HG02973 (cell line): Measurements from ENCODE around the gene AHDC1.
"Not testable (repeated sequence)": the region's sequence is repeated elsewhere in the genome, so short reads cannot be mapped to it uniquely, and the experiment has no call there.

Experiments
- ATAC-seq: cut with Tn5 transposase; IDR thresholded peaks from one replicate; pipeline ENCODE4 v1.9.1; 2021; ENCODE audit warnings: moderate library complexity; ENCODE audit not compliant: unreplicated experiment

Gene AHDC1

DNA sequence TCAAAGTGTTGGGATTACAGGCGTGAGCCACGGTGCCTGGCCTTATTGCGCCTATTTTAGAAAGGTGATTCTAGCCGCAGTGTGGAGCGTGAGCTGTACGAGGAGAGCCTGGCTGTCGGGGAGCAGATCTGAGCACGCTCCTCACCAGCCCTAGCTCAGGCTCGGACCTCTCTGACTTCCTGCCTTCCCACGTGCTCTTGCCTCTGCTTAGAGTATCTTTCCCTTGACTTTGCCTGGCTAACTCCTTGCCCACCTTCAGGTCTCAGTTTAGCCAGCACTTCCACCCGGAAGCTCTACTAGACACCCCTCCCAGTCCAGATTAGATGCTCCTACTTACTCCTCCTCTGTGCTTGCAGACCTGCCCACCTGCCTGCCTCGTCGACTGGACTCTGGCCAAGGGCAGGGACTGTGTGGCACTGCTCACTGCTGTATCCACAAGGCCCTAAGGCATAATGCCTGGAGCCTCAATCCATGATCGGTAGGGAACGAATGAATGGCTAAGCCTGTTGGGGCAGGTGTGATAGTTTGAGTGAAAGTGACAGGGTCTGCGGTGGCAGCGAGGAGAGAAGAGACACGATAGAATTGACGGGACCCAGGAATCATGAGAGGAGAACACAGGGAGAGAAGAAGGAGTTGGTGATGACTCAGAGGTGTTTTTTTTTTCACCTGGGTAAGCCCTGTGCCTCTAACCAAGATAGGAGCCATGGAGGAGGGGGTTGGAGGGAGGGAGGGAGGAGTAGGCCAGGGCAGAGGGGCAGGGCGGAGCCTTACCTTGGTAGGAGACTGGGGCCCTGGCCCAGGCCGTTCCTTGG lies 85.8 kb downstream of the AHDC1 start:
- no peak for ATAC-seq

DNA sequence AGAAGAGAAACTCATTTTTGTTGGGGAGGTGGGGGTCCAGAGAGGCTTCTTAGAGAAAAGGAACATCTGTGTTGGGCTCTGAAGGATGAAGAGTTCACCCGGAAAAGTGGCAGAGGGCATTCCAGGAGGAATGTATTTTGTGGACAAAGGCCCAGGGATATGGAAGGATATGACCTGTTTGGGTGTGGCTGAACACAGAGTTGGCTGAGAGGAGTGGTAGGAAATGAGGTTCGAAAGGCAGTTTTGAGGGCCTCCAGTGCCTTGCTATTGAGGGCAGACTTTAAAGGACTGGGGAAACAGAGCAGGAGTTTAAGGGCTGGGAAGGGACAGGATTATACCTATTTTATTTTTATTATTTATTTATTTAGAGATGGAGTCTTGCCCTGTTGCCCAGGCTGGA lies 86.6 kb downstream of the AHDC1 start:
- no peak for ATAC-seq

DNA sequence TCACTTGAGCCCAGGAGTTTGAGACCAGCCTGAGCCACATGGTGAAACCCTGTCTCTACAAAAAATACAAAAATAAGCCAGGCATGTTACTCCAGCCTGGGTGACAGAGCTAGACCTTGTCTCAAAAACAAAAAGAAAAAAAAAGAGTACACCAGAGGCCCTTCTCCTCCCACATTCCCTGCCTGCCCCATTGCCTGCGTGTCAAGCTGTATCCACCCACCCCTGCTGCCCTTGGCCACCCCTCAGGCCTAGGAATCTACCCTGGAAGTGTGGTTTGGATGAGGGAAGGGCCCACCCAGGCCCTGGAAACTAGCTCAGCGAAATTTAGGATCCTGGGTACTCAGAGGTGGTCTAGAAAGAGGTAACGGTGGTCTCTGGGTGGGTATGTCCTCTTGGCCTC lies 88.3 kb downstream of the AHDC1 start:
- no peak for ATAC-seq

DNA sequence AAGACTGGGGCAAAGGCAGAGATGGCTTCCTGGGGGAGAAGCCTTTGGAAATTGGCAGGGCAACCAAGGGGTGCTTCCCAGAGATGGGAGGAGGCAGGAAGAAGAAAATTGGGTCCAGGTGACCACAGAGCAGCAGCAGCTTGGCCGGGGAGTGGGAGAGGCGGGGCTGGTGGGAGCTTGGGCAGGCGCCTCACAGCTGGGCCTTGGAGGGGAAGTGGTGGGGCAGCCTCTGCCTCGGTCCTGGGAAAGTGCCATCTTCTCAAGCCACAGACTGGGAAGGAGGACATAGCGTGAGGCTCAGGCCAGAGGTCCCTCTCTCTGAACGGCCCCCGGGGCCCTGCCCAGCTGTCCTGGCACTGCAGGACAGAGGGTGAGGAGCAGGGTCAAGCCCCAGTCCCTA lies 90.0 kb downstream of the AHDC1 start:
- ATAC-seq = no peak

DNA sequence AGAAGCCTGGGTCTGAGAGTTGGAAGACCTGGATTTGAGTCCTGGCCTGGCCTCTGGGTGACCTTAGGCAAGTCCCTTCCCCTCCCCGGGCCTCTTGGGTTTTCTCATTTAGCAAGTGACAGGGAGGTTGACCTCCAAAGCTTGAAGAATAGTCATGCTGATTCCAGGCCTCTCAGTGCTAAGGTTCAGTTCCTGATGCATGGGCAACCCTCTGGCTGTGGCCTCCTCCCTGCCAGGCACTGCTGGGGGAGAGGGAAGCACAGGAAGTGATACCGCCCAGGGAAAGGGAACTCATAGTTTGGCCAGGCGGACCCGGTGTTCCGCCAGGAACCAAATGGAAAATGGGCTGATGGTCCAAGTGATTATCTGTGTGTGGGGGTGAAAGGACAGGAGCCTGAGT lies 90.4 kb downstream of the AHDC1 start:
- ATAC-seq = no peak

DNA sequence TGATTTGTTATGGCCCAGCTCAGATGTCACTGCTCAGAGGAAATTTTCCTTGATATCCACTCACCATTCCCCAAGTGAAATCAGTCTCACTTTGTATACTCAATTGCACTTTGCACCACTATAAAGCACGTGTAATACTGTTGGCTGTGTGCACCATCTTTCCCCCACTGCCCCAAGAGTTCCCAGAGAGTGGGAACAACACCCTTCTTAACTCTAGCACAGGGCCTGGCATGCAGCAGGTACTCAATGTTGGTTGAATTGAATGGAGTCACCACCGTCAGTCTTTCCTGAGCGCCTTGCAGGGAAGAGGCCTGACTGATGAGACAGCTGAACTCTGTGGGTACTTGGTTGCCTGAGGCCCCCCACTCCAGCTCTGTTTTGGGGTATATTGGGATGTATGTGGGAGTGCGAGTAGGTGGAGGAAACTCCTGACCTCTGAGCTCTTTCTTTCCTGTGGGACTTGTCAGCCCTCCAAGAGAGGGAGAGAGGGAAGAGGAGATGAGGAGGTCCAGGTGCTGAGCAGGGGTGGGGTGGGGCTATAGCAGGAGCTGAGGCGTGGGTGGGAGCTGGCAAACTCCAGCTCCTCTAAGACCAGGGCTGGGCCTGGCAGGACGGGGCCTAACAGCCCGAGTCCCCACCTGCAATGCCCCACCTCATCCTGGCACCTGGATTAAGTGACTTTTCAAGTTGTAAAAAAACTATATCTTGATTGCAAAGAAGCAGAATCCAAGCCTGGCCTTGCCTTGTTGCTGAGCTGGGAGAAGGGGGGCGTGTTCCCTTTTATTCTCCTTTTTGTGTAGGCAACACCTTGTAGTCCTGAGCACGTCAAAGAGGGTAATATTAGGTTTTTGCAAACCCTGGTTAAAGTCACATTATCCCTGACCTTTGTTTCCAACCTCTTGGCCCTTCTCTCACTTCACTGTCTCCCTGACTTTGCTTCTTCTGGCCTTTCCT lies 94.5 kb downstream of the AHDC1 start:
- no peak for ATAC-seq

DNA sequence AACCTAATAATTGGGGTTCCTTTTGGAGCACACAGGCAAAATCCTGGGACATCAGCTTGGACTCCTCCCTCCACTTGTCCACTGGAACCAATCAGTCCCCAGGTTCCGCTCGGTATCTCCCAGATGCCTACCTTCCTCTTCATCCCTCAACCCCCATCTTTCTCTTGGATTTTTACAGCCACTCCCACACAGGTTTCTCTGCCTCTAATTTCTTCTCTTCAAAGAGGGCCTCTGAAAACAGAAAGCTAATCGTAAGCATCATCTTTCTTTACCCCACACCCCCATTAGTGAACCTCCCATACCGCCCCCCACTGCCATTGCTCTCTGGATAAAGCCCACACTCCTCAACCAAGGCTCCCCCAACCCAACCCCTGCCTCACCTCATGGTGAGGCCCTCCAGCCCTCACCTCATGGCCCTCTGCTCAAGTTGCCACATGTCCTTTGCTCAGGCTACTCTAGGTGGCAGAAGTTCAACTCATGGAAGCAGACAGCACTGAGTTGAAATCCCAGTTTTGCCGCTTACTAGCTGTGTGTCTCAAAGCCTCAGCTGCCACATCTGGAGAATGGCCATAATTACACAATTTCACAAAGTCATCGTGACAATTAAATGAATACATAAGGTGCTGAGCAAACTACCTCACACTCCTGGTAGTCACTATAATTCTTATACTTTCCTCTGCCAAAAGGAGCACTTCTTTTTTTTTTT lies 95.8 kb downstream of the AHDC1 start:
- no peak for ATAC-seq

DNA sequence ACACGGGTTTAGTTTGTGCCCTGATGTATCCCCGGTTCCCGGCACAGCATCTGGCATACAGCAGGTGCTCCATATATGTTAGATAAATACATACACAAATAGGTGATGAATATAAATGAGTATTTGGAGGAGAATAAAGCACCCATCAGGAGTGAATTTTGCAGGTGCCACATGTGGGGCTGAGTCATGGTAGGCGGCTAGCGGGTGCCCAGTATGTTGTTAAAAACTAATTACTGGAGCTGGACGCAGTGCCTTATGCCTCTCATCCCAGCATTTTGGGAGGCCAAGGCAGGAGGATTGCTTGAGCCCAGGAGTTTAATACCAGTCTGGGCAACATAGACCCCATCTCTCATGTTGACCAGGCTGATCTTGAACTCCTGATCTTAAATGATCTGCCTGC lies 97.2 kb downstream of the AHDC1 start:
- ATAC-seq = no peak

DNA sequence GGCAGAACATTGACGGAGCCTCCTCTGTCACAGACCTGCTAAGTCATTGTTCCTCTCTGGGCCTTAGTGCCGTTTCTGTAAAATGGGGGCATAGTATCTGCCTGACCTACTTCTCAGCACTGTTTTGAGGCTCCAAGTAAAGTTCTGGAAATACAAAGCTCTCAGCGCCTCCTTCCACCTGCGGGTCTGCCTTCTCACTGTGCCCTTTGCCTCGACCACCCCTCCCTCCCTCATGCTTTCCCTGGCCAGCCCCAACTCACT lies 98.6 kb downstream of the AHDC1 start:
- no peak for ATAC-seq

DNA sequence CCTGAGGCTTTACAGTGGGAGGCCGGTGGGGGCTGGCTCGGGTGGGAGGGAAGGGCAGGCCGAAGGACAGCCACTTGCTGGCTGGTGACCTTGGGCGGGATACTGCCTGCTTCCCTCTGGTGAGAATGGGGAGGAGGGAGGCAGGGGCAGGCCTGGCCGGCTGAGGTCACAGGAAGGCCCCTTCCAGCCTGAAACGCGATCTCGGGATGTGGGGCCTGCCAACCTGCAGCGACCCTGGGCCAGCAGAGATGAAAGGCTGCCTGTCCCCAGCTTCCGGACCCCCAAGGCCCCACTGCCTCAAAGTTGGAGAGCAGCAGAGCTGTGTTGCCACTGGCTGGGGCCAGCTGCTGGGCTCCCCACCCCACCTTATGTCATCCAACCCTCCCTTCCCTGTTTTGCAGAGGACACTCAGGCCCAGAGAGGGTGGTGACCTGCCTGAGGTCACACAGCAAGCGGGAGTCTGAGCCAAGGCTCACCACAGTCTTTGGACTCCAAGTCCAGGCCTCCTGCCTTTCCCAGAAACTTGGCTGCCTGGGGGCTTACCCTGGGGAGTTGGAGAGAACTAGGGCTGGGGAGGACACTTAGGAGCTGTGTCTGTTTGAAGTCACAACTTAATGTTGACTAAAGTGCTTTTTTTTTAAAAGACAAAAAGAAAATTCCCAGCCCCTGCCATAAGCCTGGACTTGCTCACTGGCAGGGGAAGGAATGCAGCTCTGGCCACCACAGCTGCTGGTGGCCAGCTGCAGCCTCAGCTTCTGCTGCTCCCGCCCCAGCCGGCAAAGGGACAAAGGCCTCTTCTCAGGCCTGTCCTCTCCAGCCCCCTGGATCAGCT lies 99.1 kb downstream of the AHDC1 start:
- ATAC-seq = no peak

DNA sequence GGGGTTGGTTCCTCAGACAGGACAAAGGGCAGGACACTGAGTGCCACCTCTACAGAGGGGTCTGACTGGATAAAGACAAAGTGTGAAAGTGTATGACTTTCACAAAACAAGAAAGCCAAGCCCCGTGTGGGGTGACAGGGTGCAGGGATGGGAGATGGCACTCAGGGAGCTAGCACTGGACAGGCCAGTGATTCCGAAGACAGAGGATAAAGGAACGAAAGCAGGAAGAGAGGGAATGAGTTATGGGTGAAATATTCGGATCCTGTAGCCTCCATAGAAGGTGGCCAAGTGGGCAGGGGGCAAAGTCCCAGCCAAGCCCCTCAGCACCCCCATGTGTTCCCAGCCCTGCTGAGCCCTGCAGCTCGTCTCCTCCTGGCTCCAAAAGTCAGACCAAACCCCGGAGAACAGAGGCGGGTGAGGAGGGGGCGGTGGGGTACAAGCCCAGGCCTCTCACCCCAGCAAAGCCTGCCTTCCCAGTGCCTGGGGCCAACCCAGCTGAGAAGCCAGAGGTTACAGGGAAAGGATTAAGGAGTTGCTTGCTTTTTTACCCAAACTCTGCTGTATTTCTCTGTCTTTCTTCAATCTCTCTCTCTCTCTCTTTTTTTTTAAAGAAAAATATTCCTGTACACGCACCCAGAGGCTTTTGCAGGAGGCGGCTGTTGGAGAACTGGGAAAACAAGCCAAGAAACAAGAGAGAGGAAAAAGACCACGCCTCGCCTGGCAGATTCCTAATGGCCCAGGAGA lies 99.9 kb downstream of the AHDC1 start:
- ATAC-seq = no peak

DNA sequence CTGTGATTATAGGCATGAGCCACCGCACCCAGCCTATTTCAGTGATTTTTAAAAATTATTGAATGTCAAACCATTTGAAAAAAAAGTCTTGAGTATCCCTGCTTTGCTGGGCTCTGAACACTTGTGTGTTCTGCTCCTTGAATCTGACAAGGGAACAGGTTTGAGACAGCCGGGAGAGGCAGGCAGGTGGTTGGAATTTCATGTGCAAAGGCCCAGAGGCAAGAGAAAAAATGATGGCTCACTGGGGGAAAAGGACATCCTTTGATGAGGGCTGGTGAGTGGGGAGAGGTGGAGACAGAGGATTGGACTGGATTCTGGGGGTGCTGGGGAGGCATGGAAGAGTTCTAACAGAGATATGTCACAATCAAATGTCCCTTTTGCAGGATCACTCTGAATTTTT lies 100.9 kb downstream of the AHDC1 start:
- no peak for ATAC-seq

DNA sequence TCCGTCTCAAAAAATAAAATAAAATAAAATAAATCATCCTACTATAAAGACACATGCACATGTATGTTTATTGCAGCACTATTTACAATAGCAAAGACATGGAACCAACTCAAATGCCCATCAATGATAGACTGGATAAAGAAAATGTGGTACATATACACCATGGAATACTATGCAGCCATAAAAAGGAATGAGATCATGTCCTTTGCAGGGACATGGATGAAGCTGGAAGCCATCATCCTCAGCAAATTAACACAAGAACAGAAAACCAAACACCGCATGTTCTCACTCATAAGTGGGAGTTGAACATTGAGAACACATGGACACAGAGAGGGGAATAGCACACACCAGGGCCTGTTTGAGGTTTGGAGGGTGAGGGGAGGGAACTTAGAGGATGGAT lies 102.8 kb downstream of the AHDC1 start:
- not testable (repeated sequence) for ATAC-seq

DNA sequence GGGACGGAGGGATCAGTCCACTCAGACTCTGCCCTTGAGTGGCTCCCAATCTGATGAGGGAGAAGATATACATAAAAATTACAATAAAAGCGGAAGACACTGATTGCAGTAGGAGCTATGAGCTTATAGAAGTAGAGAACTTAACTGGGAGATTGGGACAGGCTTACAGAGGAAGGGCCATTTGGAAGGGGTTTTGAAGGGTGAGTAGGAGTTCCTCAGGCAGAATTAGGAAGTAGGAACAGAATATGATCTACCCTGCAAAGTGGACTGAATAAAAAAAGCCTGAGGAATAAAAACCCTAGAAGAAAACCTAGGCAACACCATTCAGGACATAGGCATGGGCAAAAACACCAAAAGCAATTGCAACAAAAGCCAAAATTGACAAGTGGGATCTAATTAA lies 104.8 kb downstream of the AHDC1 start:
- no peak for ATAC-seq

DNA sequence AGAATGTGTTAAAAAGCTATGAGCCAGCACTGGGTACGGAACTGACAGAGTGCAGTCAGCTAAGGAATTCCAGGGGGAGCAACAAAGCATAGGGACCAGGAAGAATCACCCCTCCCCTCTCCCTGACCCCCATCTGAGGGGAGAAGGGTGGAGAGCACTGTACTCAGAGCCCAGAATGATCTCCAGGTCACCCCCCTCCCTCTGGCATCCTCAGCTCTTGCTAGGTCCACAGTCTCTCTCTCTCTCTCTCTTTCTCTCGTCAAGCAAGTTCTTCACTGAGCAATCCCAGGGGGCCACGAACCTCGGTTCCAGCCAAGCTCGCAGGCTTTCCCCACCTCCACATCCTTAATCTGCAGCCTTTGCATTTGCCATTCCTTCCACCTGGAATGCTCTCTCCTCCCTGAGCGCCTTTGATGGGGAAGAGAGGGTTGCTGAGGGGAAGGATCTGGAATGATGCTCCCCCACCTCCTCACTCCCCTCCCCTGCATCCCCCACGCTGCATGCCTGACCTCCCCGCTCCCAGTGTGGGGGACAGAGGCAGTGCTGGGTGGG lies 107.3 kb downstream of the AHDC1 start:
- ATAC-seq = no peak

DNA sequence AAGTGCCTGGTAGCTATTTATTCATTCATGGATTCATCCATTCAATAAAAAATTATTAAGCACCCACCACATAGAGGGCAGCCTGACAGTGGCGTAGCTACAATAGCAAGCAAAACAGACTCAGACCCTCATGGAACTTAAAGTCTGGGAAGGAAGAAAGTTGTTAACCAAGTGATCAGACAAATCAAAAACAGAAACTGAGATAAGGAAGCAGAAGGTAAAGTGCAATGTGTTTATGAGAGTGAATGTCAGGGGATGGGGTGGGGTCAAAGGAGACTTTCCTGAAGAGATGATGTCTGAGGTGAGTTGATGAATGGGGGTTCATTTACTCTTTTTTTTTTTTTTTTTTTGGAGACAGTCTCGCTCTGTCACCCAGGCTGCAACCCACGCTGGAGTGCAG lies 111.1 kb downstream of the AHDC1 start:
- no peak for ATAC-seq

DNA sequence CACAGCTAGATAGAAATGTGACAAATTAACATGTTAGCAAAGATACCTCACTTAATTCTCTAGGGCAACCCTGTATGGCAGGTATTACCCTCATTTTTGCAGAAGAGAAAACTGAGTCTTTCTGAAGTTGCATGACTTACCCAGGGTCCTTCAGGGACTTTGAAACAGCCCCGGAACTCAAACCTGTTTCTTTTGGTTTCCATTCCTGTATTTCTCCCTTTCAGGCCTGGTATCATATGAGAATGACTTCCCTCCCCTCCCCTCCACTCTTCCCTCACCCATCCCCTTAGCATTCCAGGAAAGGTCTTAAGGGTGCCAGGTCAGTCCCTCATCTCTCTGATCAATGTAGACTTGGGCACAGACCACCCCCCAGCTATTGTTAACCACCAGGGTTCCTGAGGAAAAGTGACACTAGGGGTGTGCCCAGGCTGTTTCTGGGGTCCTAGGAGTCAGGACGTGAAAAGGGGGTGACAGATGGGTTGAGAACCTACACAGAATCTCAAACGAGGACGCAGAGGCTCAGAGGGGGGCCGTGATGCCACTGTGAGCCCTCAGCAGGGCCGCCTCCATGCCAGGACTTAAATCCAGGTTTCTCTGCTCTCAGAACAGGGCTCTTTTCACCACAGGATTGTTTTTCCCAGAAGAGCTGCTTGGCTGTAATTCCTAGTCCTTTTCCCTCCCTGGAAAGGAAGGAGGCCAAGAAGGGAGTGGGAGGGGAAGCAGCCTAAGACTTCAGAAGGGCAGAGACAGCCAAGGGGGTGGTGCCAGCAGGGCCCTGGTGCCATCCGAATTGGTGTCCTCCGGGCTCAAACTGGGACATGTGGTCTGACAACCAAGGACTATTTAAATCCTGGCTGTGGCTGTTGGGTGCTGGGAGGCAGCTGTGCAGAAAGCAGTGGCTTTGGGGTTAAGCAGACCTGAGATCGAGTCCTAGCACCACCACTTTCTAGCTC lies 111.9 kb downstream of the AHDC1 start:
- no peak for ATAC-seq

DNA sequence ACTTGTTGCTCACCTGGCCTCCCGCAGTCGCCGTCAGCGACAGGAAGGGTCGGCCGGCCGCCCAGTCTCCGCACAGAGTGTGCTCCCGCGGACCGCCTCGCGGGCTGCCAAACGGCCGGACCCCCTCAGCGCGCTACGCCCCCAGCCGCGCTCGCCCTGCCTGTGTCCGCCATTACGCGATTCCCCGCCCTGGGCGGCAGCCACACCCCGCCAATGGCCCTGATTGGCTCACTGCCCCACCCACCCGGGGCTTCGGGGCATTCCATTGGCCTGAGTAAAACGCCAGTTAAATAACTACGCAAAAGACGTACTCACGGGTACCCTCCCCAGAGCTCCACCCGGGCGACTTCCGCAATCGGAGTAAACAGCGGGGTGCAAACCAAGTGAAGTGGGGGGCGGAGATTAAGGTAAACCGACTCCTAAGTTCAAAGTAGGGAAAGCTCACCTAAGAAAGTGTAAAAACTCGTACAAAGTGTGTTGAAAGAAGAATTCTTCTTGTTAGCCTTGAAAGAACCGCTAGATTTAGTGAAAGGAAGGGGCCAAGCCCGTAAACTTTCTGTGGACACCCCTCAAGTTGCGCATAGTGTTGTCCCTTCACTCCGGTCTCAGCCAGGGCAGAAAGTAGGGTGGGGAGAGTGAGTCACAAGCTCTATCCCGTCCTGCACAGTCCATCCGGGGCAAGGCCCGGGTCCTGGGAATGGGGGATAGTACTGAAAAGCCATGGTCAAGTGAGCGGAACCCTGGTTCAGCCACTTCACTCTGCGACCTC lies 113.8 kb downstream of the AHDC1 start, which contains the start of gene WASF2:
Gene WASF2, minus strand, starts transcription at position 195 of the 769 bp plus-strand sequence. CDS start 61,277 bp downstream, outside the sequence.
- peak; percentile 80 for ATAC-seq
